Measurements from ENCODE around the gene NAIF1.

NAIF1 gene

DNA sequence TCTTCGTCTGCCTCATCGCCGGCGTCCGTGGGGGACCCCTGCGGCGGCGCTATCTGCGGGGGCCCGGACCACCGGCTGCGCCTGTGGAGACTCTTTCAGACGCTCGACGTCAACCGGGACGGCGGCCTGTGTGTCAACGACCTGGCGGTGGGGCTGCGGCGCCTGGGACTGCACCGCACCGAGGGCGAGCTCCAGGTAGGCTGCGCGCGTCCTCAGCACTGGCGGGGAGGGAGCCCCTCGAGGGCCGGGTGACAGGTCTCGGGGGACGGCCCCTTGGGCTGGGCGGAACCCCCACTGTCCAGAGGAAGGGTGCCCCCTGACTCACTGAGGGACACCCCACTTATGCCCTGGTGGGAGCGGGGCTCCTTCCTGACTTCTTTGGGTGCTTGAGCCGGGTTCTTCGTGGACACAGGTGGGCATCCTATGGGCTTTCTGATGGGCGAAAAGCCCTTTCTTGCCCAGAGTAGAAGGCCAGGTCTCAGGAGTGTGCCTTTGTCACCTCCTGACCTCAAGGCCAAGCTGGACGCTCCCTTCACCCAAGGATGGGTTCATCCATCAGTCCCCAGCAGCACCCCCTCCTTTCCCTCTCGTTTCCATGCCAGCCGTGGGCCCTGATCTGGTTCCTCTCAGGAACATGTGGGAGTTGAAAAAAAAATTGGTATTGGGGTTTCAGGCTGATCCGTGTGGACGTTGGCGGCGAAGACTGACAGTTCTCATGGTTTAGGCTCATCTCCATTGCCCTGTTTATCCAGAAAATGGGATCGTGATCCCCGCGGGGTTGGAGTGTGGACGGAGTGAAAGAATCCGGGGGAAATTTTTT, 1.5 kb upstream of the NAIF1 start:
- no peak for TF ChIP-seq CTCF (conservative IDR thresholded peaks at IDR 0.05; ENCODE audit: low read depth, low read length)
- DNase-seq (ENCODE audit: low read depth) = no peak

GRCh38 chr9:128067645-128068385, 695 bp upstream of the NAIF1 start, which contains the start of gene SLC25A25:
TSS of gene SLC25A25 (plus strand) at chr9:128068232. CDS start at chr9:128068320, 88 bp downstream.
- DNase-seq (ENCODE audit: low read depth) = peak; percentile 96
- H3K4me3 ChIP-seq (ENCODE audit: low read length) = peak within 1 kb of the TSS; percentile 93
- TF ChIP-seq CTCF (conservative IDR thresholded peaks at IDR 0.05; ENCODE audit: low read depth, low read length) = no peak

More for the DNA sequence above, 1.5 kb upstream of the NAIF1 start:
- H3K4me3 ChIP-seq (ENCODE audit: low read length) = peak overlapping the region; percentile 74

DNA sequence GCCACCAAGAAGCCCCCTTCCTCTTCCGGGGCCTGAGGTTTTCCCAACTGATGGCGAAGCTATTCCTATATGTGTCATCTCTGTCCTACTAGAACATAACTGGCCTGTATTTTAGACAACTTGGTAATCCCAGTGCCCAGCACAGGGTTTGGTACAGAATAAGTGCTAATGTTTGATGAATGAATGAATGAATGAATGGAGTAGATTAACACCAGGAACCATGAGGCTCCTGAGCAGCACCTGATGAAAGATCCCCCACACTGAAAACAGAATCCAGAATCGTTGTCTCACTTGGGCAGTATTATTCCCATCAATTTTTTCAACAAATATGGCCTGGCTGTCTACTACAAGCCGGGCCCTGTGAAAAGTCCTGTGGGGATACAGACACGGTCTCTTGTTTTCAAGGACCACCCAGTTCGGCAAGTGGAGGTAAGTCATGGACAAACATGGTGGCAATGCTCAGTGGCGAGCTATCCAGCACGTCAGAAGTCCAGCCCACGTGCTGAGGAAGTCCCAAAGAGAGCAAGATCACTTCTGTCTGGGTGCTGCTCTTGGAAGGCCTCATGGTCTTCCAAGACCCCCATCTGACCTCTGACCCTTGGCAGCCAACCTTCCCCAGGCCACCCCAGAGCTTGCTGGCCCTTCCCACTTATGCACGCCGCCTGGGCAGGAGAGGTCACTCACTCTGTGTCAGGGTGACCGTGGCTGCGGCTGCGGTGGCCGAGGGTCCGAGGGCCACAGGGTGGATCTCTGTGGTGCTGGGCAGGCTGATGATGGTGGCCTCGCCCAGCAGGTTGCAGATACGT, 1.0 kb downstream of the NAIF1 start:
- DNase-seq (ENCODE audit: low read depth) = no peak
- no peak overlapping the region for H3K4me3 ChIP-seq (ENCODE audit: low read length)
- no peak for TF ChIP-seq CTCF (conservative IDR thresholded peaks at IDR 0.05; ENCODE audit: low read depth, low read length)

- no peak overlapping the region for H3K4me3 ChIP-seq (ENCODE audit: low read length)
- no peak for TF ChIP-seq CTCF (conservative IDR thresholded peaks at IDR 0.05; ENCODE audit: low read depth, low read length)
- DNase-seq (ENCODE audit: low read depth) = no peak
Observed at GRCh38 chr9:128062846-128063831, 4.0 kb downstream of the NAIF1 start.

- no peak for DNase-seq (ENCODE audit: low read depth)
- TF ChIP-seq CTCF (conservative IDR thresholded peaks at IDR 0.05; ENCODE audit: low read depth, low read length) = no peak
- H3K4me3 ChIP-seq (ENCODE audit: low read length) = no peak overlapping the region
Observed at GRCh38 chr9:128062279-128062678, 4.8 kb downstream of the NAIF1 start.

Measured in retinal pigment epithelial cell (primary cell).